HEK293 (cell line): ENCODE data around the gene CACNB2.

Source experiments
- CTCF ChIA-PET: fragments of 350-600 bp; formaldehyde crosslinking; extraction: SDS; loops from one replicate; lab custom pipeline; 2021; ENCODE audit warnings: antibody characterized with exemption; lab: Yijun Ruan, JAX
- POLR2A ChIA-PET: fragments of 300-600 bp; formaldehyde crosslinking; extraction: SDS; loops from one replicate; lab custom pipeline; 2020; ENCODE audit warnings: antibody characterized with exemption, inconsistent platforms; lab: Yijun Ruan, JAX
- H3K27ac ChIP-seq: fragments of 200-500 bp; sonication (Bioruptor generic); 2 replicates; pipeline ENCODE4 v1.5.1; 2014; ENCODE audit warnings: low read depth, low read length, control low read depth, inconsistent platforms; ENCODE audit errors: extremely low read depth
- H3K36me3 ChIP-seq, 2 experiments: fragments of 200-500 bp in 1 of 2; sonication (Bioruptor generic) in 1 of 2; 1 replicate in 1 of 2; 2 replicates in 1 of 2; pipeline ENCODE4 v1.5.1; 2014 to 2017; ENCODE audit warnings: inconsistent platforms in 2 of 2, low read length in 2 of 2; ENCODE audit not compliant: control insufficient read depth in 2 of 2, insufficient read depth in 1 of 2
- H3K4me1 ChIP-seq: fragments of 200-500 bp; sonication (Bioruptor generic); 2 replicates; pipeline ENCODE4 v1.5.1; 2014; ENCODE audit warnings: mild to moderate bottlenecking, low read length, inconsistent platforms; ENCODE audit not compliant: control insufficient read depth, insufficient read depth
- H3K4me3 ChIP-seq: 2 replicates; pipeline ENCODE4 v1.5.1; 2011; ENCODE audit warnings: low read depth, mild to moderate bottlenecking, control low read depth, low read length, moderate library complexity
- H3K9me3 ChIP-seq: fragments of 200-500 bp; sonication (Bioruptor generic); 2 replicates; pipeline ENCODE4 v1.5.1; 2014; ENCODE audit warnings: low read depth, low read length, inconsistent platforms; ENCODE audit not compliant: control insufficient read depth, insufficient read depth
- GLIS1 ChIP-seq: fragments of 450-650 bp; formaldehyde crosslinking; IDR thresholded peaks from 2 replicates; pipeline ENCODE4 v1.5.1; 2016; ENCODE audit warnings: missing biosample characterization, missing genetic modification characterization
- KLF16 ChIP-seq: fragments of 450-650 bp; formaldehyde crosslinking; IDR thresholded peaks from 2 replicates; pipeline ENCODE4 v1.5.1; 2017; ENCODE audit warnings: missing biosample characterization, missing genetic modification characterization
- PRDM1 ChIP-seq: fragments of 450-650 bp; formaldehyde crosslinking; IDR thresholded peaks from 2 replicates; pipeline ENCODE4; 2016; ENCODE audit warnings: missing biosample characterization, missing genetic modification characterization
- SCRT1 ChIP-seq: fragments of 450-650 bp; formaldehyde crosslinking; IDR thresholded peaks from 2 replicates; pipeline ENCODE4 v1.5.1; 2016; ENCODE audit warnings: missing biosample characterization, missing genetic modification characterization, borderline replicate concordance
- ZBTB1 ChIP-seq: fragments of 450-650 bp; formaldehyde crosslinking; IDR thresholded peaks from 2 replicates; pipeline ENCODE4 v1.5.1; 2016; ENCODE audit warnings: missing biosample characterization, missing genetic modification characterization
- ZNF133 ChIP-seq: fragments of 450-650 bp; formaldehyde crosslinking; IDR thresholded peaks from 2 replicates; pipeline ENCODE4 v1.5.1; 2016; ENCODE audit warnings: missing biosample characterization, missing genetic modification characterization
- ZNF146 ChIP-seq: fragments of 450-650 bp; formaldehyde crosslinking; IDR thresholded peaks from 2 replicates; pipeline ENCODE4 v1.5.1; 2016; ENCODE audit warnings: missing biosample characterization, missing genetic modification characterization
- ZNF239 ChIP-seq: fragments of 450-650 bp; formaldehyde crosslinking; IDR thresholded peaks from 2 replicates; pipeline ENCODE4 v1.5.1; 2016; ENCODE audit warnings: missing biosample characterization, missing genetic modification characterization
- ZNF274 ChIP-seq, 2 experiments: fragments of 200-500 bp in 1 of 2; fragments of 450-650 bp in 1 of 2; sonication (Bioruptor generic) in 1 of 2; formaldehyde crosslinking in 1 of 2; IDR thresholded peaks; 2 replicates each; pipeline versions ENCODE4 v1.5.1 to v1.6.1; 2014 to 2016; ENCODE audit warnings: borderline replicate concordance in 1 of 2, inconsistent platforms in 1 of 2, low read length in 1 of 2, missing biosample characterization in 1 of 2, missing genetic modification characterization in 1 of 2
- ZNF473 ChIP-seq: fragments of 450-650 bp; formaldehyde crosslinking; IDR thresholded peaks from 2 replicates; pipeline ENCODE4 v1.5.1; 2017; ENCODE audit warnings: missing biosample characterization, missing genetic modification characterization
- ZNF585B ChIP-seq: fragments of 450-650 bp; formaldehyde crosslinking; IDR thresholded peaks from 2 replicates; pipeline ENCODE4 v1.5.1; 2016; ENCODE audit warnings: missing biosample characterization, missing genetic modification characterization
- ZNF654 ChIP-seq: fragments of 450-650 bp; formaldehyde crosslinking; IDR thresholded peaks from 2 replicates; pipeline ENCODE4 v1.5.1; 2016; ENCODE audit warnings: low read depth, missing biosample characterization, missing genetic modification characterization
- ZSCAN30 ChIP-seq: fragments of 450-650 bp; IDR thresholded peaks from 2 replicates; pipeline ENCODE4 v1.5.1; 2018; ENCODE audit warnings: missing biosample characterization, mild to moderate bottlenecking, missing genetic modification characterization, moderate library complexity
- ZXDB ChIP-seq: fragments of 450-650 bp; formaldehyde crosslinking; IDR thresholded peaks from 2 replicates; pipeline ENCODE4 v1.5.1; 2016; ENCODE audit warnings: missing biosample characterization, missing genetic modification characterization
- TF ChIP-seq, protein P1 (sequence below): fragments of 450-650 bp; formaldehyde crosslinking; IDR thresholded peaks from 2 replicates; pipeline ENCODE4 v1.5.1; 2016; ENCODE audit warnings: missing biosample characterization, missing genetic modification characterization, low read depth
- TF ChIP-seq, protein P2 (sequence below): fragments of 450-650 bp; formaldehyde crosslinking; IDR thresholded peaks from 2 replicates; pipeline ENCODE4 v1.5.1; 2016; ENCODE audit warnings: missing biosample characterization, missing genetic modification characterization, borderline replicate concordance
- TF ChIP-seq, protein P3 (sequence below): fragments of 450-650 bp; formaldehyde crosslinking; IDR thresholded peaks from 2 replicates; pipeline ENCODE4 v1.5.1; 2016; ENCODE audit warnings: missing biosample characterization, missing genetic modification characterization

Gene CACNB2

DNA sequence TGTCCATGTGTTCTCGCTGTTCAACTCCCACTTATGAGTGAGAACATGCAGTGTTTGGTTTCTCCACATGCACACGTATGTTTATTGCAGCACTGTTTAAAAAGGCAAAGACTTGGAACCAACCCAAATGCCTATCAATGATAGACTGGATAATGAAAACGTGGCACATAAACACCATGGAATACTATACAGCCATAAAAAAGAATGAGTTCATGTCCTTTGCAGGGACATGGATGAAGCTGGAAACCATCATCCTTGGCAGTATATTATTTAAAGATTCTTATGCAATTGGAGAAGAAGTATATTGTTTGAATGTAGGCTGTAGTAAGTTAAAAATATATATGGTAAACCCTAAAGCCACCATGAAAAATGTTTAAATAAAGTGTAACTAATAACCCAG lies 7.2 kb upstream of the CACNB2 start:
- CTCF ChIA-PET, result no interaction called here
- H3K27ac ChIP-seq, result no peak overlapping the region
- TF ChIP-seq, protein P1, sequence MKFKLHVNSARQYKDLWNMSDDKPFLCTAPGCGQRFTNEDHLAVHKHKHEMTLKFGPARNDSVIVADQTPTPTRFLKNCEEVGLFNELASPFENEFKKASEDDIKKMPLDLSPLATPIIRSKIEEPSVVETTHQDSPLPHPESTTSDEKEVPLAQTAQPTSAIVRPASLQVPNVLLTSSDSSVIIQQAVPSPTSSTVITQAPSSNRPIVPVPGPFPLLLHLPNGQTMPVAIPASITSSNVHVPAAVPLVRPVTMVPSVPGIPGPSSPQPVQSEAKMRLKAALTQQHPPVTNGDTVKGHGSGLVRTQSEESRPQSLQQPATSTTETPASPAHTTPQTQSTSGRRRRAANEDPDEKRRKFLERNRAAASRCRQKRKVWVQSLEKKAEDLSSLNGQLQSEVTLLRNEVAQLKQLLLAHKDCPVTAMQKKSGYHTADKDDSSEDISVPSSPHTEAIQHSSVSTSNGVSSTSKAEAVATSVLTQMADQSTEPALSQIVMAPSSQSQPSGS, result no peak
- TF ChIP-seq, protein P2, sequence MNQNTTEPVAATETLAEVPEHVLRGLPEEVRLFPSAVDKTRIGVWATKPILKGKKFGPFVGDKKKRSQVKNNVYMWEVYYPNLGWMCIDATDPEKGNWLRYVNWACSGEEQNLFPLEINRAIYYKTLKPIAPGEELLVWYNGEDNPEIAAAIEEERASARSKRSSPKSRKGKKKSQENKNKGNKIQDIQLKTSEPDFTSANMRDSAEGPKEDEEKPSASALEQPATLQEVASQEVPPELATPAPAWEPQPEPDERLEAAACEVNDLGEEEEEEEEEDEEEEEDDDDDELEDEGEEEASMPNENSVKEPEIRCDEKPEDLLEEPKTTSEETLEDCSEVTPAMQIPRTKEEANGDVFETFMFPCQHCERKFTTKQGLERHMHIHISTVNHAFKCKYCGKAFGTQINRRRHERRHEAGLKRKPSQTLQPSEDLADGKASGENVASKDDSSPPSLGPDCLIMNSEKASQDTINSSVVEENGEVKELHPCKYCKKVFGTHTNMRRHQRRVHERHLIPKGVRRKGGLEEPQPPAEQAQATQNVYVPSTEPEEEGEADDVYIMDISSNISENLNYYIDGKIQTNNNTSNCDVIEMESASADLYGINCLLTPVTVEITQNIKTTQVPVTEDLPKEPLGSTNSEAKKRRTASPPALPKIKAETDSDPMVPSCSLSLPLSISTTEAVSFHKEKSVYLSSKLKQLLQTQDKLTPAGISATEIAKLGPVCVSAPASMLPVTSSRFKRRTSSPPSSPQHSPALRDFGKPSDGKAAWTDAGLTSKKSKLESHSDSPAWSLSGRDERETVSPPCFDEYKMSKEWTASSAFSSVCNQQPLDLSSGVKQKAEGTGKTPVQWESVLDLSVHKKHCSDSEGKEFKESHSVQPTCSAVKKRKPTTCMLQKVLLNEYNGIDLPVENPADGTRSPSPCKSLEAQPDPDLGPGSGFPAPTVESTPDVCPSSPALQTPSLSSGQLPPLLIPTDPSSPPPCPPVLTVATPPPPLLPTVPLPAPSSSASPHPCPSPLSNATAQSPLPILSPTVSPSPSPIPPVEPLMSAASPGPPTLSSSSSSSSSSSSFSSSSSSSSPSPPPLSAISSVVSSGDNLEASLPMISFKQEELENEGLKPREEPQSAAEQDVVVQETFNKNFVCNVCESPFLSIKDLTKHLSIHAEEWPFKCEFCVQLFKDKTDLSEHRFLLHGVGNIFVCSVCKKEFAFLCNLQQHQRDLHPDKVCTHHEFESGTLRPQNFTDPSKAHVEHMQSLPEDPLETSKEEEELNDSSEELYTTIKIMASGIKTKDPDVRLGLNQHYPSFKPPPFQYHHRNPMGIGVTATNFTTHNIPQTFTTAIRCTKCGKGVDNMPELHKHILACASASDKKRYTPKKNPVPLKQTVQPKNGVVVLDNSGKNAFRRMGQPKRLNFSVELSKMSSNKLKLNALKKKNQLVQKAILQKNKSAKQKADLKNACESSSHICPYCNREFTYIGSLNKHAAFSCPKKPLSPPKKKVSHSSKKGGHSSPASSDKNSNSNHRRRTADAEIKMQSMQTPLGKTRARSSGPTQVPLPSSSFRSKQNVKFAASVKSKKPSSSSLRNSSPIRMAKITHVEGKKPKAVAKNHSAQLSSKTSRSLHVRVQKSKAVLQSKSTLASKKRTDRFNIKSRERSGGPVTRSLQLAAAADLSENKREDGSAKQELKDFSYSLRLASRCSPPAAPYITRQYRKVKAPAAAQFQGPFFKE (tag by site-specific recombination), result no peak
- TF ChIP-seq GLIS1 (tag by site-specific recombination) (no peak), KLF16 (tag by site-specific recombination) (no peak), ZXDB (tag by site-specific recombination) (no peak), ZNF133 (no peak), ZBTB1 (tag by site-specific recombination) (no peak), ZNF146 (tag by site-specific recombination) (peak; percentile 87), ZNF585B (tag by site-specific recombination) (no peak)
- TF ChIP-seq, protein P3, sequence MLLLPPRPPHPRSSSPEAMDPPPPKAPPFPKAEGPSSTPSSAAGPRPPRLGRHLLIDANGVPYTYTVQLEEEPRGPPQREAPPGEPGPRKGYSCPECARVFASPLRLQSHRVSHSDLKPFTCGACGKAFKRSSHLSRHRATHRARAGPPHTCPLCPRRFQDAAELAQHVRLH, result peak; percentile 53; the same call in 1 of the 2 replicates
- POLR2A ChIA-PET, result no interaction called here
- no peak overlapping the region for H3K4me3 ChIP-seq
- H3K9me3 ChIP-seq, result no peaks in the 10 kb centered on the region
- no peaks in the 10 kb centered on the region for H3K36me3 ChIP-seq
- H3K4me1 ChIP-seq, result no peaks in the 10 kb centered on the region

DNA sequence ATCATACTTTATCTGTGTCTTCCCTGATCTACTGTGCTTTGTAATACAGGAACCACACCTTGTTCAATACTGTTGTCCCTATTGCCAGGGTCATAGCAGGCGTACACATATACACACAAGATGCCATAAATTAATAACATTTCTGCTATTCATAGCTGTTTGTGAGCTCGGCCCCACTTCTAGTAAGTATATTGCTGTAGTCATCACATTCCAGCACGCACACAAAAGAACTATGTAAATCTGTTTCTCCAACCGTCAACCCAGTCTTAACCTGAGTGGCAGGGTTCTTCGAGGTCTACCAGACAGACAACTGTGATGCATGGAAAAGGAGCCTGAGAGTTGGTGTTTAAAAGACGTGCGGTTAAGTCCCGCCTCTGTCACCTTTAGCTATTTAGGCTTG lies 5.7 kb upstream of the CACNB2 start:
- Histone ChIP-seq H3K9me3 (no peaks in the 10 kb centered on the region), H3K4me3 (no peak overlapping the region), H3K27ac (no peak overlapping the region), H3K36me3 (no peaks in the 10 kb centered on the region), H3K4me1 (no peaks in the 10 kb centered on the region)
- ChIA-PET CTCF (interaction anchor here (0.6 to 0.9 kb wide), 2 partner anchors 13 to 29 kb away, joined by 3 to 5 read pairs; no protein-coding TSS in a partner anchor), POLR2A (no interaction called here)
- no peak for TF ChIP-seq PRDM1
- no peak for TF ChIP-seq ZNF654 (tag by site-specific recombination)
- TF ChIP-seq ZNF473 (tag by site-specific recombination), result no peak
- TF ChIP-seq ZNF274 (IDR thresholded peaks at IDR 0.05; ENCODE audit: low read length), result no peak
- no peak for TF ChIP-seq ZNF274 (tag by site-specific recombination; IDR thresholded peaks at IDR 0.05; ENCODE audit: borderline replicate concordance)
- TF ChIP-seq SCRT1 (tag by site-specific recombination), result no peak
- no peak for TF ChIP-seq ZSCAN30
- TF ChIP-seq ZNF585B (tag by site-specific recombination), result no peak
- TF ChIP-seq ZNF239, result no peak
